OCI-LY1 (cell line): Measurements from ENCODE around the gene AP1M1.

Experiments used
- EZH2 ChIP-seq: fragments of 200-600 bp; sonication (generic), shearing (Covaris generic); IDR thresholded peaks from 2 replicates; pipeline ENCODE4 v1.8.0; 2017; ENCODE audit warnings: borderline replicate concordance, mixed run types, mild to moderate bottlenecking, antibody characterized with exemption, low read length, moderate library complexity, mixed read lengths
- TF ChIP-seq, protein P1 (sequence below): fragments of 200-600 bp; sonication (generic), shearing (Covaris generic); IDR thresholded peaks from 2 replicates; pipeline ENCODE4 v1.5.1; 2017; ENCODE audit warnings: mild to moderate bottlenecking, antibody characterized with exemption, low read length, moderate library complexity, mixed read lengths

DNA sequence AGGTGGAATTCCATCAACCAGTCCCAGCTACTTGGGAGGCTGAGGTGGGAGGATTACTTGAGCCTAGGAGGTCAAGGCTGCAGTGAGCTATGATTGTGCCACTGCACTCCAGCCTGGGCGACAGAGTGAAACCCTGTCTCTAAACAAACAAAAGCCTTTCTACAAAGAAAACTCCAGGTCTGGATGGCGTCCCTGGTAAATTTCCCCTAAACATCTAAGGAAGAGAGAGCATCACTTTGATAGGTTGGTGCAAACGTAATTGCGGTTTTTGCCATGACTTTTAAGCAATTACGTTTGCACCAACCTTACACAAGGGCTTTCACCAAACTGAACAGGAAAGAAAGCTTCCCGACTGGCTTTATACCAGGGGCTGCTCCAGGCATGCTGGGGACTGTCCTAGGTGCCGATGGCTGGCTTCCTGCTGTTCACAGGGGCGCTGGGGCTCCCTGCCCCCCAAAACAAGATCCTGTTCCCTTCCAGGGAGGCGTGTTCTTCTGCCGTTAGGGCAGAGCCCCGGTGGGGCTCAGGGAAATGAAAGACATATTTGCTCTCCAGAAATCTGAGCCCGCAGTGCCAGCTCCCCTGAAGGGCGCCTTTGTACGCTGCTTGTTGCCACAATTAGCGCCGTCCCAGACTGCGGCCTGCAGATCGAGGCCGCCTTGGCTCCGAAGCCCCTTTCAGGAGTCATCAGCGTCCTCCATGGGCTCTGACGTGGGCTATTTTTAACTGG, 88.2 kb downstream of the AP1M1 start:
- TF ChIP-seq, protein P1, sequence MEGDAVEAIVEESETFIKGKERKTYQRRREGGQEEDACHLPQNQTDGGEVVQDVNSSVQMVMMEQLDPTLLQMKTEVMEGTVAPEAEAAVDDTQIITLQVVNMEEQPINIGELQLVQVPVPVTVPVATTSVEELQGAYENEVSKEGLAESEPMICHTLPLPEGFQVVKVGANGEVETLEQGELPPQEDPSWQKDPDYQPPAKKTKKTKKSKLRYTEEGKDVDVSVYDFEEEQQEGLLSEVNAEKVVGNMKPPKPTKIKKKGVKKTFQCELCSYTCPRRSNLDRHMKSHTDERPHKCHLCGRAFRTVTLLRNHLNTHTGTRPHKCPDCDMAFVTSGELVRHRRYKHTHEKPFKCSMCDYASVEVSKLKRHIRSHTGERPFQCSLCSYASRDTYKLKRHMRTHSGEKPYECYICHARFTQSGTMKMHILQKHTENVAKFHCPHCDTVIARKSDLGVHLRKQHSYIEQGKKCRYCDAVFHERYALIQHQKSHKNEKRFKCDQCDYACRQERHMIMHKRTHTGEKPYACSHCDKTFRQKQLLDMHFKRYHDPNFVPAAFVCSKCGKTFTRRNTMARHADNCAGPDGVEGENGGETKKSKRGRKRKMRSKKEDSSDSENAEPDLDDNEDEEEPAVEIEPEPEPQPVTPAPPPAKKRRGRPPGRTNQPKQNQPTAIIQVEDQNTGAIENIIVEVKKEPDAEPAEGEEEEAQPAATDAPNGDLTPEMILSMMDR = no peak
- no peak for TF ChIP-seq EZH2
